ENCODE results near the gene FSIP2.

Gene FSIP2

GRCh38 chr2:185828326-185828725 lies 89.7 kb downstream of the FSIP2 start:
- TF ChIP-seq ZBTB20 (tag by site-specific recombination; IDR thresholded peaks at IDR 0.05) (no peak), MYNN (tag by site-specific recombination; IDR thresholded peaks at IDR 0.05; ENCODE audit: borderline replicate concordance) (no peak), ZNF600 (tag by site-specific recombination; IDR thresholded peaks at IDR 0.05) (no peak), ZNF792 (tag by site-specific recombination; IDR thresholded peaks at IDR 0.05) (no peak), ZNF426 (tag by site-specific recombination; IDR thresholded peaks at IDR 0.05) (no peak), ZNF416 (tag by site-specific recombination; IDR thresholded peaks at IDR 0.05) (no peak), ZBTB7A (tag by site-specific recombination; IDR thresholded peaks at IDR 0.05; ENCODE audit: low read depth) (no peak), ZNF623 (tag by site-specific recombination; IDR thresholded peaks at IDR 0.05) (no peak), INSM2 (tag by site-specific recombination; IDR thresholded peaks at IDR 0.05) (no peak), ZBTB44 (tag by site-specific recombination; IDR thresholded peaks at IDR 0.05) (no peak), CTCF (tag by site-specific recombination; IDR thresholded peaks at IDR 0.05) (no peak), GFI1B (tag by site-specific recombination; IDR thresholded peaks at IDR 0.05) (no peak), ZNF518A (tag by site-specific recombination; conservative IDR thresholded peaks at IDR 0.05; ENCODE audit: low read depth) (no peak), SP3 (tag by site-specific recombination; IDR thresholded peaks at IDR 0.05) (no peak), ZBTB48 (tag by site-specific recombination; IDR thresholded peaks at IDR 0.05) (no peak), ZNF148 (tag by site-specific recombination; IDR thresholded peaks at IDR 0.05; ENCODE audit: borderline replicate concordance) (no peak), ZBTB6 (tag by site-specific recombination; IDR thresholded peaks at IDR 0.05) (no peak), OSR2 (tag by site-specific recombination; IDR thresholded peaks at IDR 0.05) (no peak), ZNF645 (tag by site-specific recombination; IDR thresholded peaks at IDR 0.05) (no peak)
- ChIA-PET CTCF (no interaction called here), POLR2A (no interaction called here)
- no peaks in the 10 kb centered on the region for H3K36me3 ChIP-seq (ENCODE audit: control insufficient read depth in 2 of 2, insufficient read depth in 1 of 2, low read length in 2 of 2)
- no peaks in the 10 kb centered on the region for H3K4me1 ChIP-seq (ENCODE audit: control insufficient read depth, insufficient read depth, low read length)
- no peak overlapping the region for H3K4me3 ChIP-seq (ENCODE audit: low read depth, low read length)
- no peak overlapping the region for H3K27ac ChIP-seq (ENCODE audit: extremely low read depth, low read depth, low read length)
- no peaks in the 10 kb centered on the region for H3K9me3 ChIP-seq (ENCODE audit: control insufficient read depth, insufficient read depth, low read depth, low read length)

All from HEK293 (cell line).